ENCODE measurements around the gene FRMPD4. TPM values are rescaled to one million over a fixed set of nuclear protein-coding genes. Genes with fewer than 3 reads are reported as not detected.

The FRMPD4 gene
- total RNA-seq, 1 experiment from 2014 or later = 0.24 TPM

DNA sequence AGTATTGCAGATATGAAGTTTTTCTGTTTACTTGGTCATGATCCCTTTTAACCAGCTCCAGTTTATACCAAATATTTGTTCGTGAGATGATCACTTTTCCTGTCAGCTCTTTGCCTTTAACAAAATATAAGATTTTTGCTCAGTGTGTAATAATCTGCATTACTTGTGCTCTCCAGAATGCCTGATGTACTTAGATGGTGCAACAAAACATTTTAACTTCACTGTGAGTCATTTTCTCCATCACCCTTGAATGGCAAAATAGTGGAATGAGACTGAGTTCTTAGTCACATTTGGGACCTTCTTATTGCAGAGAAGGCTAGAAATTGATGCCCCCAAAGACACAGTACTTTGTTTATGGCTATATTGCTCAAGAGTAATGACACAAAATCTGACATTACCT lies 252.0 kb downstream of the FRMPD4 start:
- no peak overlapping the region for H3K56ac ChIP-seq (ENCODE audit: insufficient read length, low read depth, low read length)
- no peak overlapping the region for H3K4me2 ChIP-seq (ENCODE audit: insufficient read depth, insufficient read length, low read length)
- H2BK12ac ChIP-seq (ENCODE audit: insufficient read length, low read depth, low read length) = no peak overlapping the region
- H3T11ph ChIP-seq (ENCODE audit: low read length) = no peak overlapping the region
- H3K18ac ChIP-seq (ENCODE audit: insufficient read length, low read depth, low read length) = no peak overlapping the region
- no peak overlapping the region for H2BK5ac ChIP-seq (ENCODE audit: insufficient read length, low read length)
- H3K4me1 ChIP-seq (ENCODE audit: insufficient read depth, low read length) = no peaks in the 10 kb centered on the region
- no peaks in the 10 kb centered on the region for H3K79me1 ChIP-seq (ENCODE audit: insufficient read depth, low read depth, low read length, poor library complexity, severe bottlenecking)
- H3K27ac Mint-ChIP-seq = no peak overlapping the region
- no peak for DNase-seq
- H3K36me3 Mint-ChIP-seq (ENCODE audit: insufficient read depth in 1 of 3, low read depth in 3 of 3) = peaks cover 0 to 4% (median 2%) of the 10 kb centered on the region in 3 experiments; a peak in 2 of 7 replicates
- no peak overlapping the region for H3K23ac ChIP-seq (ENCODE audit: insufficient read length, low read depth, low read length)
- H3K14ac ChIP-seq (ENCODE audit: insufficient read depth, low read length) = no peak overlapping the region
- no CpG with 5 or more reads among the region's 1 CpG for WGBS (ENCODE audit: extremely low coverage, insufficient read length, low lambda C conversion rate)
- no peak overlapping the region for H2BK120ac ChIP-seq (ENCODE audit: low read depth, low read length, poor library complexity, severe bottlenecking)
- peaks cover 55 to 59% of the 10 kb centered on the region in 2 experiments for H3K9me3 Mint-ChIP-seq
- no peak overlapping the region for H4K91ac ChIP-seq (ENCODE audit: insufficient read length, low read depth, low read length)
- H4K20me1 ChIP-seq (ENCODE audit: control insufficient read depth, insufficient read depth, insufficient read length) = no peaks in the 10 kb centered on the region
- H3K4me1 Mint-ChIP-seq = peaks cover 0 to 4% of the 10 kb centered on the region in 2 experiments; a peak in 1 of 4 replicates
- H2AFZ ChIP-seq (ENCODE audit: low read length) = no peak overlapping the region
- no peak overlapping the region for H4K8ac ChIP-seq (replicated peaks; ENCODE audit: insufficient read length, low read depth, low read length)
- no peak overlapping the region for H3K4ac ChIP-seq (ENCODE audit: low read depth, low read length)
- no peaks in the 10 kb centered on the region for H3K27me3 ChIP-seq (ENCODE audit: insufficient read depth, low read length)
- no peak overlapping the region for H3K9ac ChIP-seq (ENCODE audit: extremely low read depth, insufficient read length, low read length)
- no peak overlapping the region for H2BK20ac ChIP-seq (ENCODE audit: low read depth, low read length, poor library complexity, severe bottlenecking)
- TF ChIP-seq, protein P1, sequence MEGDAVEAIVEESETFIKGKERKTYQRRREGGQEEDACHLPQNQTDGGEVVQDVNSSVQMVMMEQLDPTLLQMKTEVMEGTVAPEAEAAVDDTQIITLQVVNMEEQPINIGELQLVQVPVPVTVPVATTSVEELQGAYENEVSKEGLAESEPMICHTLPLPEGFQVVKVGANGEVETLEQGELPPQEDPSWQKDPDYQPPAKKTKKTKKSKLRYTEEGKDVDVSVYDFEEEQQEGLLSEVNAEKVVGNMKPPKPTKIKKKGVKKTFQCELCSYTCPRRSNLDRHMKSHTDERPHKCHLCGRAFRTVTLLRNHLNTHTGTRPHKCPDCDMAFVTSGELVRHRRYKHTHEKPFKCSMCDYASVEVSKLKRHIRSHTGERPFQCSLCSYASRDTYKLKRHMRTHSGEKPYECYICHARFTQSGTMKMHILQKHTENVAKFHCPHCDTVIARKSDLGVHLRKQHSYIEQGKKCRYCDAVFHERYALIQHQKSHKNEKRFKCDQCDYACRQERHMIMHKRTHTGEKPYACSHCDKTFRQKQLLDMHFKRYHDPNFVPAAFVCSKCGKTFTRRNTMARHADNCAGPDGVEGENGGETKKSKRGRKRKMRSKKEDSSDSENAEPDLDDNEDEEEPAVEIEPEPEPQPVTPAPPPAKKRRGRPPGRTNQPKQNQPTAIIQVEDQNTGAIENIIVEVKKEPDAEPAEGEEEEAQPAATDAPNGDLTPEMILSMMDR (conservative IDR thresholded peaks at IDR 0.05) = no peak
- no peaks in the 10 kb centered on the region for H3K23me2 ChIP-seq (ENCODE audit: insufficient read length, low read depth, low read length, poor library complexity, severe bottlenecking)
- H3K27me3 Mint-ChIP-seq (ENCODE audit: low read depth) = no peaks in the 10 kb centered on the region
- H3K4me3 Mint-ChIP-seq = no peak overlapping the region
- H2BK15ac ChIP-seq (ENCODE audit: low read depth, low read length) = no peak overlapping the region
- H4K5ac ChIP-seq (ENCODE audit: insufficient read length, low read depth, low read length) = no peak overlapping the region
- H2AK5ac ChIP-seq (ENCODE audit: insufficient read length, low read length) = no peak overlapping the region
- no peaks in the 10 kb centered on the region for H3K9me3 ChIP-seq (ENCODE audit: control insufficient read depth, low read depth, low read length)
- no peaks in the 10 kb centered on the region for H3K79me2 ChIP-seq (ENCODE audit: insufficient read depth, low read length)
- H3K27ac ChIP-seq (ENCODE audit: insufficient read length, low read depth, low read length) = no peak overlapping the region

Data from H9 (cell line).